Small intestine (tissue), 7 donors: ENCODE results near the gene EFHD2. TPM values are rescaled to one million over a fixed set of nuclear protein-coding genes. Genes with fewer than 3 reads are reported as not detected.

Experiments used
- DNase-seq, 2 donors: peaks; one replicate each; pipeline versions ENCODE4 v3.0.0 to v3.0.0-alpha.2; 2013
- FAIRE-seq: peaks from 2 replicates; lab custom pipeline; 2012; peaks lifted over from hg19 to GRCh38; lab: Jason Lieb, UNC
- H3K27ac ChIP-seq, 3 donors: one replicate each; pipeline ENCODE4 v1.5.1; 2013; ENCODE audit warnings: low read length in 2 of 3, mild to moderate bottlenecking in 2 of 3, control low read depth in 1 of 3, inconsistent platforms in 1 of 3, low read depth in 1 of 3, moderate library complexity in 1 of 3
- H3K27me3 ChIP-seq, 3 donors: one replicate each; pipeline ENCODE4 v1.6.1; 2013; ENCODE audit warnings: low read length in 3 of 3, inconsistent platforms in 1 of 3; ENCODE audit not compliant: control insufficient read depth in 3 of 3, insufficient read depth in 3 of 3
- H3K36me3 ChIP-seq, 3 donors: one replicate each; pipeline ENCODE4 v1.6.1; 2013; ENCODE audit warnings: low read length in 3 of 3, inconsistent platforms in 1 of 3, low read depth in 1 of 3, mild to moderate bottlenecking in 1 of 3, moderate library complexity in 1 of 3; ENCODE audit not compliant: control insufficient read depth in 3 of 3, insufficient read depth in 2 of 3
- H3K4me1 ChIP-seq, 3 donors: one replicate each; pipeline ENCODE4 v1.6.1; 2013; ENCODE audit warnings: low read length in 2 of 3, inconsistent platforms in 1 of 3, low read depth in 1 of 3, mild to moderate bottlenecking in 1 of 3, moderate library complexity in 1 of 3; ENCODE audit not compliant: control insufficient read depth in 3 of 3, insufficient read depth in 2 of 3
- H3K4me3 ChIP-seq, 3 donors: one replicate each; pipeline ENCODE4 v1.5.1; 2013; ENCODE audit warnings: low read length in 3 of 3, control low read depth in 1 of 3, inconsistent platforms in 1 of 3, low read depth in 1 of 3, mild to moderate bottlenecking in 1 of 3, moderate library complexity in 1 of 3
- H3K9me3 ChIP-seq, 2 donors: one replicate each; pipeline ENCODE4 v1.6.1; 2013; ENCODE audit warnings: low read depth in 1 of 2, low read length in 1 of 2; ENCODE audit not compliant: control insufficient read depth in 2 of 2, insufficient read depth in 1 of 2
- WGBS, 3 donors: extraction: QIAGEN DNeasy Blood & Tissue Kit; methylation state at CpG; one replicate each; pipeline ENCODE4 v1.1.7; 2013; 5-methylcytosine and 5-hydroxymethylcytosine counted together
- polyA plus RNA-seq, 4 donors: library from polyadenylated mRNA; stranded (reverse) in 3 of 4; unstranded in 1 of 4; fragments of 200-250 nt in 3 of 4; fragments of 120-200 nt in 1 of 4; gene quantifications; one replicate each; pipeline versions ENCODE4 v1.2.1 to v1.2.3, GENCODE V29; 2013
- donor health status: healthy with polysubstance abuse.
- donor health status: control.
- donor health status: control.
- donor health status: Bipolar disorder and iron deficiency.
- donor health status: healthy.

The EFHD2 gene
- polyA plus RNA-seq, 4 donors: 61.1 to 149 (median 148) TPM

DNA sequence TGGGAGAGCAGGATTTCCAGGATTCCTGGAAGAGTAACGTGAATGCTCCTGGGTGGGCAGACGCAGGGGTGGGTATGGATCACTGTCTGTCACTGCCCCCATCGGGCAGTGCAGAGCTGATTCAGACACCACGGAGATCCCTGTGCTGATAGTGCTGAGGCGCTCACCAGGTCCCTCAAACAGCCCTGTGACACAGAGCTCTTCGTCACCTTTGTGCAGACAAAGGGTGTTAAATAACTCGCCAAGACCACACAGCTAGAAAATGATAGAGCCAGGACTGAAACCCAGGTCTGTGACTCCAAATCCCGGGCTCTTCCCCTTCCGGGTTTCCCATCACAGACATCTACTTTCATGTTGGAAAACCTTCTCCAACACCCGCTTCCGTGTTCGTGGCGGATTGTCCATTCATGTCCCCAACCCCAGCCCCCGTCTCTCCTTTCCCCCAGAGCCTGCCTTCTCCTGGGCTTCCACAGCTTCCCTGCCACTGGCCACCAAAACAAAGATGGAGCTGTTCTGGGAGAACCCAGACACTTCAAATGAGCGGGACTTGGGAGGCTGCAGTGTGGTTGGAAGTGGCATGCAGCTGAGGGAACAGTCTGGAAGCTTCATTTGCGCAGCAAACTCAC lies 2.6 kb downstream of the EFHD2 start:
- Histone ChIP-seq H3K27me3 (peaks cover 0 to 6% (median 0%) of the 10 kb centered on the region in 3 donors), H3K36me3 (peaks cover 0 to 53% (median 0%) of the 10 kb centered on the region in 3 donors), H3K9me3 (no peaks in the 10 kb centered on the region), H3K4me1 (peaks cover 6 to 33% (median 11%) of the 10 kb centered on the region in 3 donors), H3K27ac (peak overlapping the region; percentile 3 to 92 (median 90)), H3K4me3 (peak overlapping the region; percentile 93 to 99 (median 97))
- FAIRE-seq: no peak
- peak in 1 of 2 donors; percentile 64 for DNase-seq
- WGBS, 3 donors: 11 to 46% (median 23%) methylated on average over 16 of the region's 16 CpGs

DNA sequence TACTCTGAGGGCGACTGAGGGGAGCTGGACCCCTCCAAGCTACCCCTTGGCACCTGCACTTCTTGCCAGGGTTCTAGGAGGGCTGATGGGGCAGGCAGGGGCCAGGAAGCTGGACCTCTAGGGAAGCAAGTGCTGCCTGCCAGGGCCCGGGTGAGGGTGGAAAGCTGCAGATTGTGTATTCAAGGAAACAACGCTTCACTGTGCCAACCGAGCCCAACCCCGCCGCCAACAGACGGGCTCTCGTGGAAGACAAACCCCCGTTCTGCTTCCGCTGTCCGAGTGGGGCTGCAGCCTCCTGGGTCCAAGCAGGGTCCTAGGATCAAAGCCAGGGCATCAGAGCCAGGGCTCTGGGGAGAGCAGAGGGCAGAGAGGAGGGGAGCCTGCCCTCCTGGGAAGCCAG lies 3.2 kb downstream of the EFHD2 start:
- Histone ChIP-seq H3K27me3 (peaks cover 0 to 6% (median 0%) of the 10 kb centered on the region in 3 donors), H3K9me3 (no peaks in the 10 kb centered on the region), H3K27ac (peak overlapping the region in 2 of 3 donors; percentile 90 to 92), H3K4me3 (peak overlapping the region in 1 of 3 donors; percentile 97), H3K4me1 (peaks cover 6 to 38% (median 13%) of the 10 kb centered on the region in 3 donors), H3K36me3 (peaks cover 0 to 58% (median 0%) of the 10 kb centered on the region in 3 donors)
- WGBS, 3 donors: 15 to 51% (median 24%) methylated on average over 11 of the region's 11 CpGs
- DNase-seq (peak in 1 of 2 donors; percentile 61), FAIRE-seq (no peak)

DNA sequence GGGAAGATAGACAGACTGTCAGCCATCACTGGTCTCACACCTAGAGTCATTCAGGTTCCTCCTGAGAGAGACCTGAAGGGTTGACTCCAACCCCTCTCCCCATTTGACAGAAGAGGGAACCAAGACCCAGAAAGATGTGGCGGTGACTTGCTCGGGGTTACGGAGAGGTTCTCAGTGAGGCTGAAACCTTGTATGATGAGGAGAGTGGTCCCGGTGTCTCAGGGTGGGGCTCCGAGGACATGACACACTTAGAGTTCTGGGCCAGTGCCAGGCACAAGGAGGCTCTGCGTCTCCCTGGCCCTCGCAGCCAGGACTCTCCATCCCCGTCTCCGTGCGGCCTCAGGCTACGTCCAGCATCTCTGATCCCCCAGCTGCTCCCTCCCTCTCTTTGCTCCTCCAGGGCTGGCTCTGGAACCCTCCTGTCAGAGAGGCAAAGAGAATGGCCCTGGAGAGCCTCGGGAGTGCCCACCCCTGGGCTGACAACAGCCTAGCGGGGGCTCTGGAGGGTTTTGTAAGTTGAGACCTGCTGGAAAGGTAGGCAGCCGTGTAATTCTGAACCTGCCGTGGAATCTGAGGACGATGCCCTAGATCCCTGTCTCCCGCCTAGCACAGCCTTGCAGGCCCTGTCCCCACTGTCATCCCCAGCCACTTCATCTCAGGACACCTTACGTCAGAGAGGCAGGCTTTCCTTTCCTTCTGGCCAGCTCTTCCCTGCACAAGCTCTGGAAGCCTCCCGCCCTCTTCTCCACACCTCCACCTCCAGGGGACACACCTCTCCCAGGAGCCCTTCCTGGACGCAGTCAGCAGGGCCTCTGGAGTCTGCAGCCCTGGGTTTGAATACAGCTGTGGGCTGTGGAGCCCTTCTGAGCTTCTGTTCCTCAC lies 4.1 kb downstream of the EFHD2 start:
- no peak overlapping the region for H3K4me3 ChIP-seq
- FAIRE-seq (no peak), DNase-seq (peak in 1 of 2 donors; percentile 63)
- 67 to 81% (median 71%) methylated on average over 19 to 20 of the region's 20 CpGs for WGBS, 3 donors
- H3K36me3 ChIP-seq: peaks cover 0 to 60% (median 0%) of the 10 kb centered on the region in 3 donors
- peaks cover 0 to 5% (median 0%) of the 10 kb centered on the region in 3 donors for H3K27me3 ChIP-seq
- H3K27ac ChIP-seq: peak overlapping the region in 2 of 3 donors; percentile 90 to 92
- peaks cover 6 to 38% (median 13%) of the 10 kb centered on the region in 3 donors for H3K4me1 ChIP-seq
- H3K9me3 ChIP-seq: no peaks in the 10 kb centered on the region

DNA sequence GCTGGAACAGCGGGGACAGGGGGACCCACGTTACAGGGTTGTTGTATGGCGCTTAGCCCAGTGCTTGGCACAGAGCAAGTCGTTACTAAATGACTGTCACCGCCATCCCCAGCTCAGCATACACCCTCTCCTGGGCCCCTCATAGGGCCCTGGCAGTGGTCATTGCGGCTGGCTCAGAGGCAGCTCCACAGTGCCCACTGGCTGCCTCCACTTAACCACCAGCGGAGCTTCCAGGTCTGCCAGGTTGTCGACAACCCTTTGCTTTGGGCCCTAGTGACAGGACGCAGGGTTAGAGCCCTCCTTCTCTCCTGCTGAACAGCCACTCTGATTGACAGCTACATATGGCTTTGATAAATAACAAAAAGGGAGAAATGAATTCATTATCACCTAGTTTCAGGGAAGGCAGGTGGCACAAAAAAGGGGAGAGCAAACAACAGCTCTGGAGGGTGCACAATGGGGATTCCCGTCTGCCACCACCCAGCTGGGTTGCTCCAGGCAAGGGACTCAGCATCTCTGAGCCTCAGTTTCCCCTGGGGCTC lies 4.8 kb downstream of the EFHD2 start:
- no peak overlapping the region for H3K4me3 ChIP-seq
- H3K27ac ChIP-seq: peak overlapping the region in 2 of 3 donors; percentile 90 to 95
- no peaks in the 10 kb centered on the region for H3K27me3 ChIP-seq
- H3K9me3 ChIP-seq: no peaks in the 10 kb centered on the region
- H3K4me1 ChIP-seq: peaks cover 6 to 41% (median 14%) of the 10 kb centered on the region in 3 donors
- WGBS, 3 donors: 78 to 87% (median 80%) methylated on average over 10 of the region's 10 CpGs
- H3K36me3 ChIP-seq: peaks cover 0 to 67% (median 0%) of the 10 kb centered on the region in 3 donors
- FAIRE-seq (no peak), DNase-seq (no peak)

DNA sequence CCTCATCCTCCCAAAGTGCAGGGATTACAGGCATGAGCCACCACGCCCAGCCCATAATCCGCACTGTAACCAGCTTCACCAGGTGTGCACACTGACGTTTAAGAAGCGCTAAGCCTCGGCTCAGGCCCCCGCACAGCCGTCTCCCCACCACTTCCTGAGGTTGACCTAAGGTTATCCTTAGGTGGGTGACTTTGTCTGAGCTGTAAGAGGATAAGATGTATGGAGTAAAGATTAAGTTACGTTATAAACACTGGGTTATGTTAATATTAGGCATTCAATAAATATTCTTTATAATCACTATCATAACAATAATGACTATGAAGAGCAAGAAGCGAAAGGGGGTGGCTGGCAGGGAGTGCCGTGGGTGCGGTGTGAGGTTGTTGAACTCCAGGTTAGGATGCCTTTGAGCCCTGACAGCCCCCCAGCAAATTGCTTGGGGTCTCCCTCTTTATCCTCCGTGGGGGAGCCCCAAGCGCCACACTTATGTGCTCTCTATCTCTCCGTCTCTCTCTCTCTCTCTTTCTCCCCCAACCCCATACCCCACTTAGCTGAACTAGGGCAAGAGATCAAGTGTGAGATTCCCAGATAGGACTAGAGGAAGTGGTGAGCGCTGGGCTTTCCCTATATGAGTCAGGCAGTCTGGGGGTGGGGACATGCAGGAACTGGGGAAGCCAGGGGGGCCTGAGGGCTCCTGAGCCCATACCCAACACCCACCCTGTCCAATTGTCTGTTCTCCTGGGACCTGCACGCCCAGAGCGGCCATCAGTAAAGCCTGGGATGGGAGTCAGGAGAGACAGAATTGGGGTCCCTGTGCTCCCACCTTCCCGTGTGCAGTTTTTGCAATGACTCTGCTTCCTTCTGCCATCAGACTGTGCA lies 7.6 kb downstream of the EFHD2 start:
- WGBS, 3 donors: 13 to 36% (median 20%) methylated on average over 18 of the region's 18 CpGs
- Histone ChIP-seq H3K27me3 (no peaks in the 10 kb centered on the region), H3K4me3 (no peak overlapping the region), H3K27ac (peak overlapping the region; percentile 64 to 95 (median 78)), H3K9me3 (no peaks in the 10 kb centered on the region), H3K4me1 (peaks cover 8 to 48% (median 24%) of the 10 kb centered on the region in 3 donors), H3K36me3 (peaks cover 0 to 82% (median 0%) of the 10 kb centered on the region in 3 donors)
- no peak for FAIRE-seq
- DNase-seq: peak; percentile 85 to 95

DNA sequence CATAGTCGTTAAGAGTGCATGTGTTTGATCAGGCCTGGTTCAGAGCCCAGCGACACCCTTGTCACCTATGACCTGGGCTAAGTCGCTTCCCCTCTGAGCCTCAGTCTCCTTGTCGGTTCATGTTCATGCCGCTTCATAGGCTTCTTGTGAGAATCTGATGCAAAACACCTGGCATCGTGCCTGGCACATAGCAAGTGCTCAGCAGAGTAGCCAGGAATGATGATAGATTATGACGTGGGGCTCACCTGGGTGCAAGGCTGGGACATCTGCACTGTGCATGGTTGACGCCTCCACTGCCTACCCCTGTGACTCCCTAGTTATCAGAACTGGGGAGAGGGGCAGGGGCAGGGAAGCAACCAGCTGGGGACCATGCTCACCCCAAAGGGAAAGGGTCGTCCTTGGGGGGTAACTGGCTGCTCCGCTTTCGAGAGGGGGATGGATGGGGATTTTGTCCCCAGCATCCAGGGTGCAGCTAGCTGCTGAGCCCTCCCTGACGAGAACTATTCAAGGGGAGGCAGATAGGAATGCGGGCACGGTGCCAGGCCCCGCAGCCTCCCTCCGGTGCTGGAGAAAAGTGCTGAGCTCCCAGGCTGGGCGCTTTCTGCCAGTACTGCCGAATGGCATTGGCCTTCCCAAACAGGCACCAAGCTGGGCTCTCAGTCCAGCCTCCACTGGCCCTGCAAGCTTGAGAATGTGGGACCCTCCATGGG lies 9.3 kb downstream of the EFHD2 start:
- peaks cover 0 to 72% (median 0%) of the 10 kb centered on the region in 3 donors for H3K36me3 ChIP-seq
- no peaks in the 10 kb centered on the region for H3K9me3 ChIP-seq
- H3K27ac ChIP-seq: peak overlapping the region in 2 of 3 donors; percentile 62 to 87
- FAIRE-seq (no peak), DNase-seq (peak in 1 of 2 donors; percentile 88)
- WGBS, 3 donors: 27 to 65% (median 44%) methylated on average over 18 of the region's 18 CpGs
- peaks cover 13 to 55% (median 20%) of the 10 kb centered on the region in 3 donors for H3K4me1 ChIP-seq
- H3K27me3 ChIP-seq: no peaks in the 10 kb centered on the region
- H3K4me3 ChIP-seq: no peak overlapping the region

DNA sequence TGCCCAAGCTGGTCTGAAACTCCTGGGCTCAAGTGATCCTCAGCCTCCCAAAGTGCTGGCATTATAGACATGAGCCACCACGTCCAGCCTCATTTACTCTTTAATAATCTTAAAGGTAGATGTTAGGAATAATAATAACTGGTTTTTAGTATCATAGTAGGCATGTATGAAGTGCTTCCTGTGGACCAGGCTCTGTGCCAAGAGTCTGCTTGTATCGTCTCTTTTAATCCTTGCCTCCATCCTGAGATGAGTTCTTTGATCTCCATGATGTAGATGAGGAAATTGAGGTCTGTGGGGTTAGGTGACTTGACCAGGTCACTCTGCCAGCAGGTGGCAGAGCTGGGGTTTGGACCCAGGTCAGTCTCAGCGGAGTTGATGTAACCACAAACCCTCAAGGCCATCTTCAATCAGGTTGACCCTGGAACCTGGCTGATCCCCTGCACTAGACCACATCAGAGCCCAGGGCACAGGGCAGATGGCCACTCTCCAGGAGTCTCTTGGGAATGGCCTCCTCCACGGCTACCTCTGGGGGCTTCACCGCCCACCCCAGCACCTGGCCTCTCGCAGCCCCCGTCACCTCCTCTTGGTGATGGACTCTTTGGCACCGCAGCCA lies 11.3 kb downstream of the EFHD2 start:
- peaks cover 10 to 70% (median 20%) of the 10 kb centered on the region in 3 donors for H3K4me1 ChIP-seq
- no peaks in the 10 kb centered on the region for H3K27me3 ChIP-seq
- WGBS, 3 donors: 41 to 73% (median 55%) methylated on average over 8 of the region's 8 CpGs
- FAIRE-seq: no peak
- no peak overlapping the region for H3K4me3 ChIP-seq
- H3K27ac ChIP-seq: peak overlapping the region; percentile 56 to 88 (median 82)
- peaks cover 0 to 67% (median 2%) of the 10 kb centered on the region in 3 donors for H3K36me3 ChIP-seq
- DNase-seq: peak in 1 of 2 donors; percentile 51
- no peaks in the 10 kb centered on the region for H3K9me3 ChIP-seq
